NCI-H187 (cell line): ENCODE measurements around the gene SAMSN1.
"Not testable (repeated sequence)": the region's sequence is repeated elsewhere in the genome, so short reads cannot be mapped to it uniquely, and the experiment has no call there.

Source experiments
- DNase-seq, 2 experiments: peaks; one replicate each; lab custom pipeline; 2025; lab: John Stamatoyannopoulos, UW

SAMSN1 gene

GRCh38 chr21:14566894-14567293, 20.8 kb upstream of the SAMSN1 start:
- DNase-seq = no peak

- no peak for DNase-seq
These were observed 16.8 kb upstream of the SAMSN1 start for GRCh38 chr21:14562959-14563358.

GRCh38 chr21:14560555-14560954, 14.4 kb upstream of the SAMSN1 start:
- no peak for DNase-seq

GRCh38 chr21:14560139-14560538, 14.0 kb upstream of the SAMSN1 start:
- DNase-seq = no peak

GRCh38 chr21:14559102-14559501, 13.0 kb upstream of the SAMSN1 start:
- DNase-seq = no peak

DNA sequence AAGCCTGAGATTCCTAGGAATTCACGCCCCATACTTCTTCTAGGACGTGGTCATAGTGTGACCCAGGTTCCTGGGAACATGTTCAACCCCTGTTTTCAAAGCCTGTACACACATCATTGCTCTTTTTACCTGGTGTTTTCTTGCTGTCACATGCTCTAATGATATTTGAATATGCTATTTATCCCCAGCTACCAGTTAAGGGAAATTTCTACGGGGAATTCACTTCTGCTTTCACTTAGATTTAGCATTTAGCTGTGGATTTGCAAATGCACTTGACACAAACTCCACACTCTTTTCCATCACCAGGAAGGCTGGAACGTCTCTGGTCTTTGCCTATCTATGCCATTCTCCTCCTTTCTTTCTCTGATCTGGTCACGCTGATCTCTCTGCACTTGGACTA, 11.3 kb upstream of the SAMSN1 start:
- no peak for DNase-seq

- no peak for DNase-seq
These were observed 8.8 kb upstream of the SAMSN1 start for GRCh38 chr21:14554948-14555347.

- DNase-seq = no peak
These were observed 7.3 kb upstream of the SAMSN1 start for GRCh38 chr21:14553422-14553821.

DNA sequence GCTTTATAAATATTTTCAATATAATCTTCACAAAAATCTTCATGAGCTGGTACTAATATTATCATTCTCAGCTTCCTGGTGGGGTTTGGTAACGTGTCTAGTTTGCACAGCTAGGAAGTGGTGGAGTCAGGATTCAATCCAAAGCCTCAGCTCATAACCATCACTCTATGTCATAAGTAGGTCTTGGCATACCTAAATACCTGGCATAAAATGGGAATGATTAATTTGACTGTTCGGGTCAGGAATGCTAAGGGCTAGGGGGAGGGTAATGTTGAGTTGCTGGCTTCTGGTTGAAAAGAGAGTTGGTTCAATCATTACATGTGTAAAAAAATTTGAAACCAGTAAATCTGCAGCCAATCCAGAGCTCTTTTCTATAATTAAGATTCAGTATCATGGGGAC, 5.6 kb upstream of the SAMSN1 start:
- DNase-seq = no peak

DNA sequence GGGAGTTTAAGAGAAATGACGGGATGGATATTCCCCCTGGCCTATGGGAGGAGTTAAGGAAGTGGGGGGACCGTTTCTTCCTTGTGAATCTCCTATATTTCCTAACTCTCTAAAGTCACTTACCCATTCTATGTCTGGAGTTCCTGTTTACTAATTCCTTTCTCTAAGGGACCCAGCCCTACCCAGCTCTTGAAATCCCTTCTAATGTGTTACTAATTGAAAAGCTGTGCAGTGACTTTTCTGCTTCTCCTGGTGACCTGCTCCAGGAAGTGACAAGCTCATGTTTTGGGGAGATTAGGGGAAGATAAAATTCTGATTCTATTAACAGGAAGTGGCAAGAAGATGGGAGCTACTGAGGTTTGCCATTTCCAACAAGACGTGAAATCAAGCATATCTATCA, 4.0 kb upstream of the SAMSN1 start:
- no peak for DNase-seq

GRCh38 chr21:14548779-14549178, 2.7 kb upstream of the SAMSN1 start:
- DNase-seq = no peak

DNA sequence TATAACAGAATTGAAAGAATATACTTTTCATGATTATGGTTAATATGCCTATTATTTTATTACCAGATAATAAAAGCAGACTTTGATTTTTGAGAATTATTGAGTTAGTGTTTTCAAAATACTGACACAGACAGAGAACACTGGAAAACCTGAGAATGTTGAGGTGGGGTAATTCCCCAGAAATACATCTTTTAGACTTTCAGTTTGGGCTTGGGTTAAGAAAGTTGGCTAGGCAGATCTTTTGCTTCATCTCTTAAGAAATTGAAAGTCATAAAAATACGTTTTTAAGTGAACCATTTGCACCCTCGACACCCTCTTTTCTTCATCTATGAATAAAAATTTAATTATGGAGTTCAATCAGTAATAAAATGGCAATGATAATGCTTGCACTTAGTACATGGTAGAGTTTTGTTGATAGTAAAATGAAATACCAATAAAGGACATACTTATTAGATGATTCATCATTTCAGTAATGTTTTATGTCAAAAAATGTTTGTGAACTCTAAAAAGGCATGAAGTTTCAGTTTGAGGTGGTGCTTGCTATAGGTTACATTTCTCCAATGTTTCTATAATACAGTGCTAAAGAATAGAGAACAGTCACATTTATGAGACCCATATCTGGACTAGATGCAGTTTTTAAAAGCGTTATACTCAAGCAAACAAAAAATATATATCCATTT, 1.9 kb upstream of the SAMSN1 start:
- DNase-seq = no peak

GRCh38 chr21:14546719-14547118, 604 bp upstream of the SAMSN1 start:
- DNase-seq = not testable (repeated sequence)

GRCh38 chr21:14543983-14544382, 2.1 kb downstream of the SAMSN1 start:
- no peak for DNase-seq

DNA sequence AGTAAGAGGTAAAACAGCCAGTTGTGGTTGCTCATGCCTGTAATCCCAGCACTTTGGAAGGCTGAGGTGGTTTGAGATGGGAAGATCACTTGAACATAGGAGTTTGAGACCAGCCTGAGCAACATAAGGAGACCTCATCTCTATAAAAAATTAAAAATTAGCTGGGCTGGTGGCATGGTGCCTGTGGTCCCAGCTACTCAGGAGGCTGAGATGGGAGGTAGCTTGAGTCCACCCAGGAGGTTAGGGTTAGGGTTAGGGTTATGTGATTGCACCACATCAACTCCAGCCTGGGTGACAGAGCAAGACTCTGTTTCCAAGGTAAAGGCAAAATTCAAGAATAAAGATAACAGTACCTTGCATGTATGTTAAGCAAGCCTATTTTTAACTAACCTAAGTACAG, 3.5 kb downstream of the SAMSN1 start:
- no peak for DNase-seq

DNA sequence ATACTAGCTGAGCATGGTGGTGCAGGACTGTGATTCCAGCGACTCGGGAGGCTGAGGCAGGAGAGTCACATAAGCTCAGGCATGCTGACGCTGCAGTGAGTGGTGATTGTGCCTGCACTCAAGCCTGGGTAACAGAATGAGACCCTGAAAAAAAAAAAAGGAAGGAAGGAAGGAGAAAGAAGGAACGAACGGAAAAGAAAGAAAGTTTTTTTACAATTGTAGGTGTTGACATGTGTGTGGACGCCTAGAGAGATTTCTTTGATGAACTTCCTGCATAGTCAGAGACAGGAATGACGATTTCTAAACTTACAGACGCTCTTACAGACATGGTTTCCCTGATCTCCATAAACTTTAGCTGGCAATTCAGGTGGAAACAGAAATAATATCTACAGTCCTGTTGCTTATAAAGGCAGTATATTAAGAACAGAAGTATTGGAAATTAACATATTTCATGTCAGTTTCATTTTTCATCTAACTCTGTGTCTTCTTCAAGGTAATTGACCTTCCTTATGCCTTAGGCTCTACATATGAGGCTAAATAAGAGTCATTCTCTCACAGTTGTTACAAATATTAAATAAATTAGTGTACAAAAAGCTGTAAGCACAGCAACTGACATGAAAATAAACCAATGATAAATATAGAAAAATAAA, 4.1 kb downstream of the SAMSN1 start:
- no peak for DNase-seq

DNA sequence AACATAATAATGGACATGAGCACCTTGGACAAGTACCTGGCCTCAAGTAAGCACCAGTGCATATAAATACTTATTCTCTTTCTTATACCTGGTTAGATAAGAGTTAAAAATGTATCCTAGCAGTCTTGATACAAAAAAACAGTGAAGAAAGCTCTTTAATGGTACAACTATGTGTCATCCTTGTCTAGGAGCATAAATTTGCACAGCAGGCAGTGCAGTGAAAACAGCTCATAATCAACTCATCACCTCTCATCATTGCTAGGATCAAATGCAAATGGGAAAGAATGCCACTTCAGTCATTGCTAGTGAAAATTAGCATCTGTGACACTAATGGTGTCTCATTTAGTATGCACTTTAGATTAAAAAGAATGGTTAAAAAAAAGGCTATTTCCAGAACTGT, 7.6 kb downstream of the SAMSN1 start:
- DNase-seq = no peak

- no peak for DNase-seq
These were observed 9.2 kb downstream of the SAMSN1 start for GRCh38 chr21:14536929-14537328.

- DNase-seq = no peak
These were observed 10.4 kb downstream of the SAMSN1 start for GRCh38 chr21:14535702-14536101.

GRCh38 chr21:14533499-14534428, 12.4 kb downstream of the SAMSN1 start:
- DNase-seq = no peak

DNA sequence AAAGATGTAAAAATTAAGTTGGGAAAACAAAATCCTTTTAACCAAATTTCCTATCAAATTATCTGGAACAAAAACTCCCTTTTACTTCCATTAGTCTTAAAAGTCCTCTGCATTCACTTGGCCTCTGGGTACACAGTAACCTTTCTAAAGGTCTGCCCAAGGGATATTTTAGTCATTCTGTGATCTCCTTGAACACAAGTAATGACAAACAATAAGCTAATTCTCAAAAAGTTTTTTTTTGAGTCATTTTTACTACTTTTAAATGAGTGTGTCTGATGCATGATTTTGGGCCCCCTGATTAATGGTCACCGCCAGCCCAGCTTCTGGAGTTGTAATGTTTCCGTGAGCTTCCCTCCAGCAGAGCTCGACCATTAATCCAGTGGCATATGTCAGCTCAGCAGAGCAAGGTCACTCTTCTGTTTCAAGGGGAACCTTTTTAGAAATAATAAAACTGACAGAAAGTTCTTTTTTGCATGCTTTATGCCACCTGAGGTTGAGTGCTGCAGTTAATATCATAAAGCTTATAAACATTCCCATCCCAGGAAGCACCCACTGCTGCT, 14.3 kb downstream of the SAMSN1 start:
- DNase-seq = no peak

- DNase-seq = no peak
These were observed 15.5 kb downstream of the SAMSN1 start for GRCh38 chr21:14530592-14530991.

GRCh38 chr21:14528815-14529214, 17.3 kb downstream of the SAMSN1 start:
- no peak for DNase-seq
